Stimulated activated CD8-positive, alpha-beta memory T cell treated with anti-CD3 and anti-CD28 coated beads, Interleukin-15, amount 100 ng/mL, for 24 hours (primary cell): Measurements from ENCODE around the gene PRRG4.
"Not testable (repeated sequence)": the region's sequence is repeated elsewhere in the genome, so short reads cannot be mapped to it uniquely, and the experiment has no call there.

ENCODE experiments used
- DNase-seq: peaks from one replicate; pipeline ENCODE4 v3.0.0-alpha.2; 2020; ENCODE audit warnings: low read depth

Gene PRRG4

GRCh38 chr11:32829680-32830412 is at the start of gene PRRG4:
TSS of gene PRRG4 (plus strand) at chr11:32829927. CDS start at chr11:32830530, 603 bp downstream.
- peak; percentile 9 for DNase-seq

- not testable (repeated sequence) for DNase-seq
Measured at GRCh38 chr11:32780839-32781238, 48.9 kb upstream of the PRRG4 start.

GRCh38 chr11:32781721-32782120 is 48.0 kb upstream of the PRRG4 start:
- no peak for DNase-seq

DNA sequence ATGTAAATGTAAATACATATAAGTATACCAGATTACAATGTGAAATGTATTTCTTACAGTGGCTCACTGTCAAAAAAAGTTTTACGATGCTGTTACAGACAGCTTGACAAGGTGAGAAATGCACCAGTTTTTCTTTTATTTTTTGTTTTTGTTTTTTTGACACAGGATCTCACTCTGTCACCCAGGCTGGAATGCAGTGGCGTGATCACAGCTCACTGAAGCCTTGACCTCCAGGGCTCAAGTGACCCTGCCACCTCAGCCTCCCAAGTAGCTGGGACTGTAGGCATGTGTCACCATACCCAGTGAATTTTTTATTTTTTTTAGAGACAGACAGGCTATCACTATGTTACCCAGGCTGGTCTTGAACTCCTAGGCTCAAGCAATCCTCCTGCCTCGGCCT is 44.5 kb upstream of the PRRG4 start:
- DNase-seq: no peak

DNA sequence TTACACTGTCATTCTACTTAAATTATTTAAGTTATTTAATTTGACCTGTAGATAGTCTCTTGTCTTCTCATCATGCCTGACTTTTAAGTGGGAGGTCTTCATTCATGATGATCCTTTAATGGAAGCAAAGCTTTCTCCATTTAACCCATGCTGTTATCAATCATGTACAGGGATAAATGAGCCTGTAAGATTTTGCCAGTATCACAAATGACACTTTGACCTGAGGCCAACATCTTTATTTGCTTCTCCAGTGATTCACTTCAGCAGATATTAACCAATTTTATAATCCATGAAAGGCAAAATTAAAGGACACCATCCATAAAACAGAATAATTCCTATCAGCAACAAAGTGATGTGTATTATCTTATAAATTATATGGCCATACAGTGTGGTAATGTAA is 42.9 kb upstream of the PRRG4 start:
- no peak for DNase-seq

GRCh38 chr11:32790916-32791315 is 38.8 kb upstream of the PRRG4 start:
- no peak for DNase-seq

DNA sequence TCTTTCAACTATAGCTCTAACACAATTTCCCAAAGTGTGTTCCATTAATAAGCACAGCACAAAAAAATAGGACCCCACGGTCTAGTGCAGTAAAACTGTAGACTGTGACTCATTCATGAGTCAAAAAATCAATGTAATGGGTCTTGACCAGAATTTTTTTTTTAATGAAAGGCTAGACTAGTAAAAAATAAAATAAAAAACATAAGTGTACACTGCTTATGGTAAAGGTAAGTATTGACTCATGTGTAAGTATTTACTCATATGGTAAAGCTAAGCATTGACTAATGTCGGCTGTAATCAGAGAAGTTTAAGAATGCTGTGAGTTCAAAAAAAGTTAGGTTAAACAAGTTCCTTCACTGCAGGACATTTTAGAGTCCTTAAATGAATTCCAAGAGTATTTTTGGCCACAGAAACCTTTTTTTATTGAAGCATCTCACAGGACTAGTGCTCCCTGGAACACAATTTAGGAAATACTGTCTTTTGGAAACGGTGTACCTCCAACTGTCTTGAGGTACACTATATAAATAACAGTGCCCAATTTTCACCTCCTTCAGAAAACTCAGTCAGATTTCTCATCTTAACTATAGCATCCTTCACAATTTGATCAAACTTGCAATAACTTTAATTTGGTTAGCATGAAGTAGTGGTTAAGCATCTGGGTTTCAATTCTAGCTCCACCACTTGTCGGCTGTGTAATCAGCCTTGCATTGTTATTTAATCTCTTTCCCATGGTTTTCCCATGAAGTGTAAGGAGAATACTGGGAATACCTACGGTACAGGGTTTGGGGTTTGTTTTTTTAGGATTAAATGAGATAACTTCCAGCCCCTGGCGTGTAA is 37.4 kb upstream of the PRRG4 start:
- no peak for DNase-seq

DNA sequence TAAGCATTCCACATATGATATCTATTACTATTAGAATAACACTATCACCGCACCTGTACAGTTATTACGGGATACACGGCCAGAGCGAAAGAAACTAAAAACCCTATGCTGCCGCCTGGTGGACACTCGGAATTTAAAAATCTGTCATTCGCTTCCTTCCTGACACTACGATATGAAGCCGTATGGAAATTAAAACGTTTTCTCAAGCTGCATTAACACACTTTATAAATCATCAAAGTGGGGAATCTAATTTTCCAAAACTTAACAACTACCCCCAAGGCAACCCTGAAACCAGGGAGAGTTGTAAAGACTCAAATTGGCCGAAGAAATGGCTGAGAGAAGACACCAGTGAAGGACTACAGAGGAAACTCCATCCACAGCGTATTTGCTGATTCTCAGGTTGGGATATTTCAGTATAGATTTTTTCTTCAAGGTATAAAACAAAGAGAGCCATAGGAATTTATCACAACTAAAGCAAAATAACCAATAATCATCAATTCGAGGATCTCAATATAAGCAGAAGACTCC is 36.7 kb upstream of the PRRG4 start:
- DNase-seq: peak; percentile 43

DNA sequence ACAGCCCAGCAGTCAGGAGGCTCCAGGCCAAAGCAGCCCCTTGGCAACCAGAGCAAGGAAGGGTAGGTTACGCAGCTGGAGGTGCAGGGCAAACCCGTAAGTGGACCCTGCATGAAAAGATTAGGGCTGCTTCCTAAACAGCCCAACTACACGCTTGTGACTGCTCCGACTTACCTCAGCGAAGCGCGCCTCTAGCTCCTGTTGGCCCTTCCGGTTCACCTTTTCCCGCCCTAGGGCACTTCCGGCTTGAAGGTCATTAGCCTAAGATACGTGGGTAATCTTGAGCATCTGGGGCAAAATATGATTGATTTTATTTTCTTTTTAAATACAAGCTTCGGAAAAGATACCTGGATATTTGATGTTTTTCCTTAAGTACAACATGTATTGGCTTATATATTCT is 35.3 kb upstream of the PRRG4 start, which contains the start of gene CCDC73:
CCDC73 (minus strand) TSS at position 224 of the 400 bp plus-strand sequence. CDS start 34,419 bp downstream, outside the sequence.
- no peak for DNase-seq

GRCh38 chr11:32796425-32796824 is 33.3 kb upstream of the PRRG4 start:
- DNase-seq: no peak

DNA sequence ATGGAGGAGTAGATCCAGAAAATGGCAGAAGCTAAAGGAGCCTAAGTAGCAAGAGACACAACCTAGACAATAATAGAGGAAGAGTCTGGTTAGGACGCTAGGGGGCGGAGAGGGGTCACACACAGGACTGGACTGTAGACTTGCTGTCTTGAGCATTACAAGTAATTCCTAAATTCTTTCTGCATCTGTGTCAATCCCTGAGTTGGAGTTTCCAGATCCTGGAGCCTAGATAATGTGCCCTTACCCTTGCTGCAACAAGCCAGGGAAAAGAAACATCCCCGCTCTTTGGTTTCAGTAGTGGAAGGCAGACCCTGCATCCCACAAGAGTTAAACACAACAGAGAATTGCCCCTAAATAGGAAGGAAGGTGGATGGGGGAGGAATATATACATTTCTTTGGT is 20.4 kb upstream of the PRRG4 start:
- peak; percentile 9 for DNase-seq

GRCh38 chr11:32817181-32817851 is 12.4 kb upstream of the PRRG4 start:
- no peak for DNase-seq

DNA sequence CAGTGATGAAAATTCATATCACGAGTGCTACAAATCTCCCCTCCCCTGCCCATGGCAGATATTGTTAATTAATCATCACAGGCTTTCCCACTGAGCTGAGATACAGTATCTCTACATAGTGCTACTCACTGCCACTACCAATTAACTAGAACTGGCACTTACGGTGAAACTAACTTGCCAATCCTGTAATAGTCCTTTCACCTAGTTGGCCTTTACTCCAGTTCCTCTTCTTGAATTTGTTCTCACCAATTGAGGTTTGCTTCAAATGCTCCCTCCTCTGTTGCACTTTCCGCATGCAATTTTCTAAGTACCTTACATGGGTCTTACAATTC is 11.9 kb upstream of the PRRG4 start:
- no peak for DNase-seq

DNA sequence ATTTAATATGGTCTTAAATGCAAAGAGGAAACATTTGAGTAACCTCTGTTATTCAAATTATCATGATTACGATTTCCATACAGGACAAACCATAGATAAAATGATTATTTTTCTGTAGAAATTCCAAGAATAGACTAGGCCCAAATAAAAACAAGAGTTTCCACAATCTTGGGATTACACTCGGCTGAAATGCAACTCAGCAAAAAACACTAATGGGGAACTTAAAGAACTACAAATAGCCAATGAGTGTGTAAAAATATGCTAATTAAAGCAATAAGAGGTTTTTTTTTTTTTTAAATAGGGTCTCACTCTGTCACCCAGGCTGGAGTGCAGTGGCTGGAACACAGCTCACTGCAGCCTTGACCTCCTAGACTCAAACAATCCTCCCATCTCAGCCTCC is 10.5 kb upstream of the PRRG4 start:
- DNase-seq: no peak

DNA sequence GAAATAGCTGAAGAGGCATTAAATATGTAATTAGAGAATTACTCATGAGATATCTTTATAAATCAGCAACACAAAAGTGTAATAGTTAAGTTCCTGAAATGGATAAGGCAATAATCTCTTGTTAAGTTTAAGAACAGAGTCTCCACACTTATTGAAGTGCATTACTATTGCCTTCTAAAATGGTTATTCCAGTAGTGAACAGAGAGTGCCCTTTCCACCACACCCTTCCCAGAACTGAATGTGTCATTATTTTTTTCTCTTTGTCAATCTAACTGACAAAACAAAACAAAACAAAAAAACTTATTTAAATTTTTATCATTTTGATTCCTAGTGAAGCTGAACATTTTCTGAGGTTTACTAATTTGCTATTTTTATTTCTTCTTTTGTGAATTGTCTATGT is 9.2 kb upstream of the PRRG4 start:
- DNase-seq: no peak

DNA sequence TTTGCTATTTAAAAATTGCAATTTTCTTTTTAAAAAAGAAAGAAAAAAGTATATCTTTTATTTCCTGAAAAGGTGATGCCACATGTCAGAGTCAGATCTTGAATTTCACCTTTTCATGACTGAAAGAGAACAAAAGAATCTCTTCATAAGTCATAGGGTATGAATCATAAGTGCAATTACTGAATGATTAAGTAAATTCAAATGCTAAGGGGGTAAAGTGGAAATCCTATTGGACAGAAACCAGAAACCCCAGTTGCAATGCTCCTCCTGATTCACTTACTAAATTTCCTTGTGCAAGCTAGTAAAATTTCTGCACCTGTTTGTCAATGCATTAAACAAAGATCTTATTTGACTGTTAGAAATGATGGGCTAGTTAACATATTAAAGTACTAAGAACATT is 8.2 kb upstream of the PRRG4 start:
- DNase-seq: no peak

DNA sequence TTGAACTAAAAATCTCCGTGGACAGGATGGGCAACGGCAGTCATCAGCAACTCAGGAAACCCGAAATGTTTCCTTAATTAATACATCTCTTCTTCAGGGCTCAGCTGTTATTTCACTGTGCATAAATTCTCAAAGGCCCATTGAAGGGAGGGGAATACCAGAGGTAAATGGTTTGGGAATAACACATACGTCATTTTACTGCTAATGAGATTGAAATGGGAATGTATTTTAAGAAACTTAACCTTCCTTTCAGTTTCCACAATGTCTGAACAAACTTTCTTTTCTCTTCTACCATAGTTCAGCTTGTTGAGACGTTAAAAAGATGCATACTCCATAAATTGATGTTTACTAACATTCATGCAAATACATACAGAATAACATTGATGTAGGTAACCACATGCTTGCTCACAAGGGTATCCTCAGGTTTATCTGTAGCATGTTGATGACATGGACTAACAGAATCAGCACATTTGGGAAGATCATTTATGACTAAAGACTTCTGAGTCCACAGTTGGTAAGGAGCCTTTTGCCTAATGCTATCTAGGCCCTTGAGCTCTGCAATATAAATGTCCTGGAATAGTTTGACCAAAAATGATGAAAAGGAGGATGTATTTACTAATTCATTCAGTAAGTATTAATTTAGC is 7.7 kb upstream of the PRRG4 start:
- no peak for DNase-seq

DNA sequence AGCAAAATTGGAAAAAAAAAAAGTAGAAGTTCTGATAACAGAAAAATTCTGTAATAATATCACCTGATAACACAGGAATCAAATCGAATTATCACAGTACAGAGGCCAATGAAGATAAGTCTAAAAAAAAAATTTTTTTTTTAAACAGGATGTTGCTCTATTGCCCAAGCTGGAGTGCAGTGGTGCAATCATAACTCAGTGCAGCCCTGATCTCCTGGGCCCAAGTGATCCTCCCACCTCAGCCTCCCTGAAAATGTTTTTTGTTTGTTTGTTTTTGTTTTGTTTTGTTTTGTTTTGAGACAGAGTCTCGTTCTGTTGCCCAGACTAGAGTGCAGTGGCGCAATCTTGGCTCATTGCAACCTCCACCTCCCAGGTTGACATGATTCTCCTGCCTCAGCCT is 6.1 kb upstream of the PRRG4 start:
- DNase-seq: not testable (repeated sequence)

GRCh38 chr11:32826113-32826512 is 3.6 kb upstream of the PRRG4 start:
- no peak for DNase-seq

GRCh38 chr11:32827276-32827675 is 2.5 kb upstream of the PRRG4 start:
- no peak for DNase-seq

- no peak for DNase-seq
Measured at GRCh38 chr11:32829157-32829679, 509 bp upstream of the PRRG4 start.

DNA sequence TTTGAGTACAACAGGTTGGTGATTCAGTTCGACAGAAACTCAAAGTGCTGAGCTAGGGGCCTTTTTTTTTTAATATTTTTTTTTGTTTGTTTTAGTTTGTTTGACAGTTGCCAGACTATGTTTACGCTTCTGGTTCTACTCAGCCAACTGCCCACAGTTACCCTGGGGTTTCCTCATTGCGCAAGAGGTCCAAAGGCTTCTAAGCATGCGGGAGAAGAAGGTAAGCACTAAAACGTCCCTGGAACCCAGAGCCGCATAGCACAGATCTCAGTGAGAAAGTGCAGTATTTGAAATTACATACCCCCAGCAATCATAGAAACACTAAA is 649 bp downstream of the PRRG4 start:
- DNase-seq: no peak
